ENCODE results near the gene MLX. TPM values are rescaled to one million over a fixed set of nuclear protein-coding genes. Genes with fewer than 3 reads are reported as not detected.

Gene MLX
- total RNA-seq, 1 experiment from 2014 or later = 45.3 TPM

DNA sequence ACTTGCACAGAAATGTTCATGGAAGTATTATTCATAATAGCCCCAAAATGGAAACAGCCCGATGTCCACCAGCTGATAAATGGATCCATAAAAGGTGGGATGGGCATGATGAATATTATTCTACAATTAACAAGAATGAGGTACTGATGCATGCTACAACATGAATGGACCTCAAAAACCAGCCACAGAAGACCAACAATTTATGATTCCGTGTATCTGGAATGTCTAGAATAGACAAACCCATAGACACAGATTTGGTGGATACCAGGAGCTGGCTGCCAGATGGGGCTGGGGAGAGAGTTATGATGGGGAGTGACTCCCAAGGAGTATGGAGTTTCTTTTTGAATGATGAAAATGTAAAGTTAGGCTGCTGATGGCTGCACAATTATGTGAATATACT, 41.7 kb upstream of the MLX start:
- Mint-ChIP-seq H3K27me3 (ENCODE audit: low read depth) (peaks cover 20% of the 10 kb centered on the region), H3K36me3 (ENCODE audit: insufficient read depth in 1 of 3, low read depth in 3 of 3) (peaks cover 0 to 25% (median 19%) of the 10 kb centered on the region in 3 experiments; a peak in 6 of 7 replicates), H3K4me3 (no peak overlapping the region), H3K4me1 (peaks cover 11 to 15% of the 10 kb centered on the region in 2 experiments), H3K9me3 (0 out of 5 replicates have a peak, but pooled peaks cover 0 to 3% of the 10 kb centered on the region in 2 experiments), H3K27ac (no peak overlapping the region)
- no peak for TF ChIP-seq CTCF (conservative IDR thresholded peaks at IDR 0.05)
- no peak for DNase-seq
- Histone ChIP-seq H3K14ac (ENCODE audit: insufficient read depth, low read length) (no peak overlapping the region), H3K9me3 (ENCODE audit: control insufficient read depth, low read depth, low read length) (no peaks in the 10 kb centered on the region), H3K79me2 (ENCODE audit: insufficient read depth, low read length) (no peaks in the 10 kb centered on the region), H3K18ac (ENCODE audit: insufficient read length, low read depth, low read length) (no peak overlapping the region), H3K23ac (ENCODE audit: insufficient read length, low read depth, low read length) (no peak overlapping the region), H3K79me1 (ENCODE audit: insufficient read depth, low read depth, low read length, poor library complexity, severe bottlenecking) (no peaks in the 10 kb centered on the region), H3K9ac (ENCODE audit: extremely low read depth, insufficient read length, low read length) (no peak overlapping the region), H3K4me2 (ENCODE audit: insufficient read depth, insufficient read length, low read length) (no peak overlapping the region), H3K23me2 (ENCODE audit: insufficient read length, low read depth, low read length, poor library complexity, severe bottlenecking) (no peaks in the 10 kb centered on the region), H4K91ac (ENCODE audit: insufficient read length, low read depth, low read length) (no peak overlapping the region), H2BK20ac (ENCODE audit: low read depth, low read length, poor library complexity, severe bottlenecking) (no peak overlapping the region), H3K4ac (ENCODE audit: low read depth, low read length) (no peak overlapping the region), H3K27ac (ENCODE audit: insufficient read length, low read depth, low read length) (no peak overlapping the region), H3K56ac (ENCODE audit: insufficient read length, low read depth, low read length) (no peak overlapping the region), H2BK5ac (ENCODE audit: insufficient read length, low read length) (no peak overlapping the region), H2BK15ac (ENCODE audit: low read depth, low read length) (no peak overlapping the region), H2BK120ac (ENCODE audit: low read depth, low read length, poor library complexity, severe bottlenecking) (no peak overlapping the region), H2AFZ (ENCODE audit: low read length) (no peak overlapping the region), H3T11ph (ENCODE audit: low read length) (no peak overlapping the region), H4K20me1 (ENCODE audit: control insufficient read depth, insufficient read depth, insufficient read length) (no peaks in the 10 kb centered on the region), H3K4me1 (ENCODE audit: insufficient read depth, low read length) (no peaks in the 10 kb centered on the region), H4K8ac (replicated peaks; ENCODE audit: insufficient read length, low read depth, low read length) (no peak overlapping the region), H3K27me3 (ENCODE audit: insufficient read depth, low read length) (no peaks in the 10 kb centered on the region), H2BK12ac (ENCODE audit: insufficient read length, low read depth, low read length) (no peak overlapping the region), H2AK5ac (ENCODE audit: insufficient read length, low read length) (no peak overlapping the region), H4K5ac (ENCODE audit: insufficient read length, low read depth, low read length) (no peak overlapping the region)
- no CpG with 5 or more reads among the region's 2 CpGs for WGBS (ENCODE audit: extremely low coverage, insufficient read length, low lambda C conversion rate)
